HG03025 (cell line): ENCODE measurements around the gene JAZF1.

Experiments used
- ATAC-seq: cut with Tn5 transposase; IDR thresholded peaks from one replicate; pipeline ENCODE4 v1.9.1; 2021; ENCODE audit warnings: mild to moderate bottlenecking, moderate library complexity; ENCODE audit not compliant: unreplicated experiment, low FRiP score

JAZF1 gene

DNA sequence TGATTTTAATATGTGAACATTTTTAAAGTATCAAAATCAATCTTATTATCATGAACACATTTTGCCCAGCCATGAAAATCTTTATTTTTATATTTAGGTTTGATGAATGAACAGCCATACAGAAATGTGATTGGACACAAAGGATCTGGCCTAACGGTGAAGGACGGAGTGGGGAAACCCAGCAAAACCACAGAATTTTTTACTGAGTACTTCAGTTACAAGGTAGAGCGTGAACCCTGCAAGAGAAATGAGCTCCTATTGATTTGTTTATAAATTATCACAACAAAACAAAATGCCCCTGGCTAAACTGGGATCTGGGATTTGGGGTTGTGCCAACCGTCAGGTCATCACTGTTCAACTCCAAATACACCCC, 118.8 kb downstream of the JAZF1 start:
- ATAC-seq: no peak

DNA sequence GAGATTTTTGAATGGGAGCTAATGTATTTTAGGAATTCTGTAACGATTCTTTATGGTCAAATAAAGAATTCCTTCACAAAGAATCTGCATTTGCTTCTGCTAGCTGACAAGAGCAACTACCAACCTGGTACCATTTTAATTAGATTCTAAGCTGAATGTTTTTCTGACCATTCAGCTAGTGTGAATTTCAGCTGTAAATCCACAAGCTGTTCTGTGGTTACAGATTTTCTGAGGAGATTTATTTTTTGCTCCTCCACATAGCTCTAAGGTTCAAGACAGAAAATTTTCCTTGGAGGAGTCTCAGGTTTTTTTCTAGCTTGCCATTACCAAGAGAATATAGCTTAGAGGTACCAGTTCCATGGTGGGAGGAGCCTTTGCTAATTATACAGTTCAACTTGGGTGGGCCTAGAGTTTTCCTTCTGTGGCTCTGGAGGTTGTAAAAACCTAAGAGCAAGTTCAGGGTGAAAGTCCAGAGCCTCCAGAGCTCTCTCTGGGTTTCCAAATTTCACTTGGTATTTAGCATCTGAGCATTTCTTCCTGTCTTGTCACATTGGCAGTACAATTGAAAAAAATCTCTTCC, 120.1 kb downstream of the JAZF1 start:
- ATAC-seq: no peak

DNA sequence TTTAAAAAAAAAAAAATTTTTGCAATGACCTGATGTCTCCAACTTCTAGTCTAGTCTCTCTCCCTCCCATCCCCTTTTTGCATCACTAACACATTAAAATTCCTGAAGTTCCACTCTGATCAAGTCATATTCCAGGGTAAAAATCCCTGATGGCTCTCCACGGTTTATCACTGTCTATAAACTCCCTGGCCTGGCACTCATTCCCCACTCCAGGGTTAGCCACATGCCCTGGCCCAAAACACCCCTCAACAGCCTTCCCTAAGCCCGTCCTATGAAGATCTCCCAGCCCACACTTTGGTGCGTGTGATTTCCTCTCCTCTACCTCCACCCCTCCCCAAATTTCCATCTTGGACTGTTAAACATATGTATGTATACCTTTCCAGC, 125.4 kb downstream of the JAZF1 start:
- ATAC-seq: no peak

DNA sequence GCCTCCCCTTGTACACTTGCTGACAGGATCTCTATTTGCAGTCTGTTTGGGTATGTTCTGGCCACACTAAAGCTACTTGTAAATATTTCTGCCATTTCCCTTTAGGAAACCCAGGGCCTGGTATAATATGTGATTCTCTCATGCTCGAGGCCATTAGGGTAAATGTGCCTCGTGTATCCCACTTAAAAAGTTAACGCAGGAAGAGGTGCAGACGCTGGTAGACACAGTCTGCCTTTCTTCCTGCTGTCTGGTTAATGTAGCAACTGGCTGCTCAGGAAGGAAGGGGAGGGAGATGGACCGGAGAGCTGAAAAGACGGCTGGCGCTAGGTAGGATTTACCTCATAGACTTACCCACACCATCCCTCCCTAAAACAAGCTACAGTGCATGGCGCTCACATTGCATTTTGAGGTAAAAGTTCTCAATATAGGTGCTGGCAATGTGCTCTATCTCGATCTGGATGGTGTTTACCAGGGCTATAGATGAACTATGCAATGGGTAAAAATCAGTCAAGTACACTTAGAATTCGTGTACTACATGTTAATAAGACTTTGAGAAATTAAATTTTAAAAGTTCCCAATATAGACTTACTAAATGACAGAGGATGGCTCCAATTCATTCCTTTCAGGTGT, 125.9 kb downstream of the JAZF1 start:
- no peak for ATAC-seq

DNA sequence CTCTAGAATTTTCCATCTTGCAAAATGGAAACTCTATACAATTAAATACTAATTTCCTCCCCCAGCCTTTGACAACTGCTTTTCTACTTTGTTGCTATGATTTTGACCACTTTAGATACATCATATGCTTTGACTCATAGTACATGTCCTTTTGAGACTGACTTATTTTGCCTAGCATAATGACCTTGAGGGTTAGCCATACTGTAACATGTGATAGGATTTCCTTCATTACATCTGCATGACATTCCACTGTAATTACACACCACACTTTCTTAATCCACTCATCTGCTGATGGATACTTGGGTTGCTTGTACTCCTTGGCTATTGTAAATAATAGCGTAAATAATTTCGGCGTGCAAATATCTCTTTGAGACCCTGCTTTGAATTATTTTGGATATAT, 127.7 kb downstream of the JAZF1 start:
- no peak for ATAC-seq

DNA sequence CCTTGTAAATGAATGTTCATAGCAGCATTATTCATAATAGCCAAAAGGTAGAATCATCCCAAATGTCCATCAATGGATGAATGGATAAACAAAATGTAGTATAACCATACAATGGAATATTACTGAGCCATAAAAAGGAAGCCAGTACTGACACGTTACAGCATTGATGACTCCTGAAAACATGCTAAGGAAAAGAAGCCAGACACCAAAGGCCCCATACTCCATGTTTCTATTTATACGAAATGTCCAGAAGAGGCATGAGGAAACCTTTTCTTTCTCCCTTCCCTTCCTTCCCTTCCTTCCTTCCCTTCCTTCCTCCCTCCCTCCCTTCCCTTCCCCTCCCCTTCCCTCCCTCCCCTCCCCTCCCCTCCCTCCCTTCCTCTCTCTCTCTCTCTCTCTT, 131.9 kb downstream of the JAZF1 start:
- ATAC-seq: no peak

DNA sequence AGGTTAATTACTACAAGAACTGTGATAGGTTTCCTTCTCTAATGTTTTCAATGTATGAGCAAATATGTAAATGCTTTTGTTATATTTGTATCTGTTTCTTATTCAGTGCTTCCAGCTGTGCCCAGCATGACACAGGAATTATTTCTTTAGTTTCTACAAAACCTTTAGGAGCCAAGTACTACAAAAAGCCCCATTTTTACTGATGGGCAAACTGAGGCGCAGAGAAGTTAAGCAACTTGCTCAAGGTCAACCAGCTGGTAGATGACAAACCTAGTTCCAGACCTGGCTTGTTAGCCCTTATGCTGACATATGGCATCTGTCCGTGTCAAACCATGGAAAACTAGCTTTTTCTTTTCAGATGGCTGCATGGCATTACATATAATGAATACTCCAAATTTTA, 134.6 kb downstream of the JAZF1 start:
- ATAC-seq: no peak

DNA sequence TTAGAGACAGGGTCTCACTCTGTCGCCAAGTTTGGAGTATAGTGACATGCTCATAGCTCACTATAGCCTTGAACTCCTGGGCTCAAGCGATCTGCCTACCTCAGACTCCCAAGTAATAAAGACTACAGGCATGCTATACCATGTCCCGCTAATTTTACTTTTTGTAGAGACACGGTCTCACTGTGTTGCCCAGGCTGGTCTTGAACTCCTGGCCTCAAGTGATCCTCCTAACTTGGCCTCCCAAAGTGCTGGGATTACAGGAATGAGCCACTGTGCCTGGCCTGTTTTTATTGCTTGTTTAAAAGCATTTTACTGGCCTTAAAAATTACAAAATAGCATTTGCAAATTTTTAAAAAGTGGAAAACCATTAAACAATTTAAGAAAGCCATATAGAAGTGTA, 135.0 kb downstream of the JAZF1 start:
- ATAC-seq: no peak

DNA sequence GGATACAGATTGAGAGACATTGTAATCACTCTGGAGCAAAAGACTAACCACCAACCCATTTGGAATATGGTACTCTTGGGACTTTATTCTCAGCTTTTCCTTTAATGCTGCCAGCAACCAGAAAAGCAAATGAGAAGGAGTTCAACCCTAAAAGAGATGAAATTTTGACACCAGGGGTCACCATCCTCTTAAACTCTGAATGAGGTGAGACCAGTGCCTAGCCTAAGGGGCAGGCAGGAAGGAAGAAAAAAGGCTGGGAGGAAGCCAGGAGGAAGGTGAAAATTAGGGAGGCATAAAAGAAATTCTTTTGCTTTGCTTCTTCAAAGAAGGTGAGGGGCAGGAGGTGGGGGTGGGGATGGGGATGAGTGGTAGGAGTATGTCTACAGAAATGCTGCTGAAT, 135.8 kb downstream of the JAZF1 start:
- ATAC-seq: no peak

DNA sequence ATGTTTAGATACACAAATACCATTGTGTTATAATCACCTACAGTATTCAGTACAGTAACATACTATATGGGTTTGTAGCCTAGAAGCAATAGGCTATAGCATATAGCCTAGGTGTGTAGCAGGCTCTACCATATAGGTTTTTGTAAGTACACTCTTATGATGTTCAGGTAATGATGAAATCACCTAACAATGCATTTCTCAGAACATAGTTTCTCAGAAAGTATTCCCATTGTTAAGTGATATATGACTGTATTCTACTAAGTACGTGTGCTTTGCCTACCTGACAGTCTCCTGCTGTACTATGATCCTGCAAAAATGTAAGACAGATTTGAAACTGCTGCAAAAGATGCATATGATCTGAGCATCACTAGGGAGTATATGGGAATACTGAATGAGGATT, 137.9 kb downstream of the JAZF1 start:
- ATAC-seq: no peak

DNA sequence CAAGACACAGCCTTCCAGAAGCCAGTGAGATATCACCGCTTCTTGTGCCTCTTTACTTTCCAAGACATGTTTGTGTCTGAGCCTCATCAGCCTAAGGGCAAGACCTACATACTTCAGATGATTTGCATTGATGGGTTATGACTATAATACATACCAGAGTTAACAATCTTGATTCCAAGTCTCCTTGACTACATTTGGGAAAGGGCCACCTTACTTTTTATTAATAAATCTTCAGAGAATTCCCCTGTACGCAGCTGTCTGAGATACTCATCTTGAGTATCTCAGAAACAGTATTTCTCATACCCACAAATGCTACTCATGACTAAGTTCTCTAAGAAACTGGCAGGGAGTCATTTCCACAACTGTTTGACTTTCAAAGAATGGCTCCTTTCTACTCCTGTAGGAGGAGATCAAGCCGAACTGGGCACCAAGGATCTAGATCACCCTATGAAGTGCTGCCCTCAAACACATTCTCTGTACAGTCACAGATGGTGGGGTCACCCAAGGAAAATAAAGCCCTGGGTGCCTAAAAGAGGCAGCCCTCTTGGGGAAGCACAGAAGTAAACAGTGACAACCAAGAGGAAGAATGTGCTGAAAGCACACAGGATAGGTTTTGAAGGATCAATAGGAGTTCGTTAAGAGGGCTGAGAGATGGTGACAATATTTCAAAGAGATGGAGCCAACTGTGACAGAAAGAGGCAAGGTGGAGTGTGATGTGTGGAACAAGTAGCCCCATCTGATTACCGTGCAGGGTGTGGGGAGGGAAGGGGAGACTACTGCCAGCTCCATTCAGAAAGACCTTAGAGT, 138.9 kb downstream of the JAZF1 start:
- ATAC-seq: no peak

DNA sequence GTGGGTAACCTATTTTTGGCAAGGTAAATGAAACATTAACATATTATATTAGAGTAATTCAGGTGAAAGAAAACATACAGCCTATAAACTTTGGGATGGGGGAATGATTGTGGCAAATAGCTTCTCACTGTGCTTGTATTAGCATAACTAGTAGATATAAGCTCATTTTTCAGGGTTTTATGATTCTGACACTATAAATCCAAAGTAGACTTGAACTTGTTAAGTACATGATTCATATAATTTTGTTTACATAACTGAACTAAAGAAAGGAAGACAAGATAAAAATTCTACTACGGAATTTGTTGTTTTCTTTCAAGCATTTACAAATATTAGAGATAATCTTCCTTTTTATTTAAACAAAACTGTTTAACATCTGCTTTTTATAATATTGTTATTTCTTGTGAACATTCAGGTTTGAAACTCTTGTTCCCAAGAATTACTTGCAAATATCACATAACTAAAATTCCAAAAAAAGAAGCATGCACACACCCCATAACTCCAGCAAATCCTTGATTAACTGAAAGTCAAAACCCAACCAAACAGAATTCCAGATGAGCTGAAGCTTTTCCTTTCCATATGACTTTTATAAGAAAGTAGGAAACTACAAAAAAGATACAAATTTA, 142.3 kb downstream of the JAZF1 start:
- no peak for ATAC-seq

DNA sequence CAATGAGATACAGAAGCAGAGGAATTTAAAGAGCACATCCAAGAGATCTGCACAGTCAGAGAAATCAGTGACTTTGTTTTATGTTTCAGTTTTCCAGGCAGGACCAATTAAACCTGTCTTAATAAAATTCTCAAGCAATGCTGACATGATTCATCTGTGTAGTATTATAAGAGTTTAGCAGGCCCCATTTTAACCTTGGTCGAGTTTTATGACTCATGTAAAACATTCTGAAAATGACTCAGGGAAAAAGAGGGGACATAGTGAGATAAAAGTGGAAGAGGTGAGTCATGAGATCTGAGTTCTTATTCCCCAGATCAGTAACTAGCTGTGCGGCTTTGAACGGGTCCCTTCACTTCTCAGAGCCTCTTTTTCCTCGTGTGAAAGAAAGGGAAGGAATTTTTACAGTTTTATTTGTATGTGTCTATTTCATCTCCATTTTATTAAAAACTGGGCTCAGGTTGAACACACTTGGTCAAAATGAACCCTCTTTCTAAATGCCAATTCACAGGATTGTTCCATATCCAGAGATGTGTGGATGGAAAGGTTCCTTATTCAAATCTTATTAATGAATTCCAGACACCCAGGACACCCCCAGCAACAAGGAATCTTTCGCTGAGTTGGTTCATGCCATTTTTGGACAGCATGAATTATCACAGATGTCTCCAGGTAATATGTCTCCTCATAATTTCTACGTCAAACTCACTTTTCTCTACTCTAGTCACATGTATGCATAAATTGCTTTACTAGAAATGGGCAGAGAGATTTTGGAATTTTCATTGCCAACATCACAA, 143.2 kb downstream of the JAZF1 start:
- ATAC-seq: peak; percentile 88

DNA sequence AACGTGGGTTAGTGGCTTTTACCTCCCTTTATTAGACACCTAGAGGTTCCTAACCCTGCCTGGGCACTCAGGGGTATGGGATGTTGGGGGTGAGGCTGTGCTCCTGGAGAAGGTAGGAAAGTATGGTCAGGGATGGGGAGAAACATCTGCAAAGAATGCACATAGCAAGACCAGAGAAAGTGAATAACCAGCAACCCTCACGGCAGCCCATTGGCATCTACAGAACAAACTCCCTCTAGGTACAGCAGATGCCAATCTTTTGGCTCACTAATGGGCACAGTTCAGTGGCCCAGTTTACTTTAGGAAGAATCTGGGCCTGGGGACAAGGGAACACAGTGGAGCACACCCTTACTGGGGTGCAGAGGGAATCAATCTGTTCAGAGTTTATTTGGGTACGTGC, 143.9 kb downstream of the JAZF1 start:
- ATAC-seq: no peak

DNA sequence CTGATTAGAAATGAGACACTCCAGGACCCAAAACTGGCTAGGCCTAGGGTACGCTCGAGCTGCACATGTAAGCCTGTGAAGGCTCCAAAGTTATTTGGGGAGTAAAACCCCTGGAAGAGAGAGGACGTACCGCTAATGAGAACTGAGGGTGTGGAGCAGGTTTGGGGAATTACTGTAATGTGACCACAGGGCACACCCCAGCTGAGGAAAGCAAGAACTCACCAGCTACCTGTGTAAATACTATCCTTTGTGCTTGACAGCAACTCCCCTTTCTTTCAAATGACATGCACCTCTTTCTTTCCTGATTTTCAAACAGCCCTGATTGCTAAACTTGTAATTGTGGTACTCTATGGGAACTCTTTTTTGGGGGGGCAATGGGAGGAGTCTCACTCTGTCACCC, 147.2 kb downstream of the JAZF1 start:
- no peak for ATAC-seq

DNA sequence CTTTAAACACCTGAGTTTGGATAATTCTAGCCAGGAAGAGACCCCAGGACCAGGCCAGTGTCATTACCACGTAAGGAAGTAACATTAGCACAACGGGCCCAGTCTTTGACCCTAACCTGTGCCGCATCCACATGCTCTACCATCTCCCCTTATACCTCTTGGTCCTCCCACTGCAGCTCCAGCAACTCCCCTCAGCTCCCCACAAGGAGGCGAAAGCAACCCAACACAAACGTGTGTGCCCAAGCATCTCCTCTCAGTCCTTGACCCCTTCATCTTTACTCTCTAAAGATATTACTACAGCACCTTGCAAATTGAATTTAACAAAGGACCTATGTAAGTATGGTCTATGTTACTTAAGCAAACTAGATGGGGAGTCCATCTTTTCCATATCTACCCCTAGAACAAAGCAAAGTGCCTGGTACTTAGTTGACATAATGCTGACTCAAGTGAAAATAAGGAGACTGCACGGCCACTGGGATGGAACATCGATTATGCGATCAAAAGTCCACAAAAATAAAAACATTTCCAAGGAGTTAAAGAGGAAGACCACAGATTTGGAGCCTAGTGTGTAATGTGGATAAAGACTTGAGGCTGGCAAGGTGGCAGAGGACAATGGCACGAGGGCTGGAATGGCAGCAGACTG, 147.7 kb downstream of the JAZF1 start:
- ATAC-seq: no peak

DNA sequence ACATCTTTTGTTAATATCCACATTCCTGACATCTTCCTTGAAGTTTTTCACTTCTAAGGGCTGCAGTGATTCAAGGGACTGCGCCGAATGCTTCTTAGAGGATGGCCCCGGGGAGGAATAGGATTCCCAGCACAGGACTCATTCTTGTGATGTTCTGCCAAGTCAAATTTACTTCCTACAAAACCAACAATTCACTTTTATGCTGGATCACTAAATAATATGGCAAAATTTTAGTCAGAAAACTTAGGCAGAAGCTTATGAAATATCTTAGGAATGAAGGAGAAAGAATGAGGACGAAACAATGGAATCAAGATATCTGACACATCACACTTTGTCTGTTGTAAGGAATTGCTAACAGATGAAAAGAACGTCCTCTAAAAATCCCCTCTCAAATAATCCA, 151.5 kb downstream of the JAZF1 start:
- ATAC-seq: no peak

DNA sequence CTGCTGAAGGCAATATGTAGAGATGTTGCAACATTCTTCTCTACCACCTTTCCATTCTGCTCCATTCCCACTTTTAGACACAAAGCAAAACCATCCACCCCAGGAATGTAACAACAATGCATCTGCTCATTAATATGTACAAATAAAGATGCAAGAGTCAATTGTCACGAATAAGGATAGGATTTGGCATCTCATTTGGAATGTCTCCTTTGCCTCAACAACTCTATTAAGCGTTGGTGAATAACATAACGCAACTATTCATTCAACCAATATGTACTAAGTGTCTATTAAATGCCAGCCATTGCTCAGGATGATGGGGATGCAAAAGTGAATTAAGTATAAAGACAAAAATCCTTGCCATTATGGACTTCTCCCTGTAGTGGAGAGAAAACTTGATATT, 152.1 kb downstream of the JAZF1 start:
- ATAC-seq: no peak

DNA sequence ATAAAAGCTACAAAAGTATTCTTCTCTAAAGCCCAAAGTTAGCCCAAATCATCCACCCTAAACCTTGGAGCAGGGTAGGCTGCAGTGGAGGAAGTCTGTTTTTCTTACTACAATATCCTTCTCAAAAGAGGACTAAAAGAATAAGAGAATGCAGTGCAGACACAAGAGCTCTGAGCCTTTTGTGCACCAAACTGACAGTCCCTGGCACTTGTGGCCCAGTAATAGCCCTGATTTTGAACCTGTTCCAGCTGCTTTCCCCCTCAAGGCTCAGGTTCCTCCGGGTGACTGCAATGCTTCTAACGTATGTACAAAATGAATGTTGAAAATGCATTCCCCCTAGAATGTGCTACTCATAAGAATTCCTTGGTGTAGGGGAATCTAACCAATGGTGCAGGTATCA, 154.4 kb downstream of the JAZF1 start:
- no peak for ATAC-seq

DNA sequence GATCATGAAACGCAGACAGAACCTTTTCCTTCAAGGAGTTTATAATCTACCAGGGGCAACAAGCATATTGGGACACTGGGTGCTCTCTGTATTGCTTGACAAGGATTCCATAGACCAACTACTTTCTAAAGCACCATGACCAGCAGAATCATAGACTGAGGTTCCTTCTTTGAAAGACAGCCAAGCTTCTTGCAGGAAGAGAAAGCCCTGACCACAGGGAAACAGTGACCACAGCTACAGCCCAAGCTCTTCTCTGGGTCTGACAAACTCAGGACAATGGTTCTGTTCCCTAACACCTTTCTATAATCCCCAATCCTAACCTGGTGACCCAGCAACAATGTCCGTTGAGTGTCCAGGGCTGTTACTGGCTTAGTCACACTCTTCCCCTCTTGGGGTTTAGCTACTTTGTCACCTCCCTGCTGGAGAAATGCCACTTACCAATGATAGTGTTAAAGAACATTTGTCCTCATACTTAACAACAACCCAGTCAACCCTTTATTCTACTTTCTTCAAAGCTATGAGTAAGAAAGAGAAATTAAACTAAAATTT, 155.7 kb downstream of the JAZF1 start:
- ATAC-seq: no peak
